Uterus (tissue), 2 donors: ENCODE data around the gene STARD10.

Source experiments
- POLR2A ChIP-seq, 2 donors: fragments of 450-650 bp; IDR thresholded peaks; one replicate each; pipeline ENCODE4 v1.6.1; 2016; ENCODE audit warnings: antibody characterized with exemption in 2 of 2, mild to moderate bottlenecking in 1 of 2, moderate library complexity in 1 of 2
- TF ChIP-seq, protein P1 (sequence below), 4 experiments: fragments of 200-600 bp in 2 of 4; fragments of 450-650 bp in 2 of 4; sonication (generic) in 2 of 4; IDR thresholded peaks; one replicate each; pipeline ENCODE4 v1.5.1; 2016 to 2019; ENCODE audit warnings: antibody characterized with exemption in 4 of 4, mild to moderate bottlenecking in 2 of 4, moderate library complexity in 1 of 4

DNA sequence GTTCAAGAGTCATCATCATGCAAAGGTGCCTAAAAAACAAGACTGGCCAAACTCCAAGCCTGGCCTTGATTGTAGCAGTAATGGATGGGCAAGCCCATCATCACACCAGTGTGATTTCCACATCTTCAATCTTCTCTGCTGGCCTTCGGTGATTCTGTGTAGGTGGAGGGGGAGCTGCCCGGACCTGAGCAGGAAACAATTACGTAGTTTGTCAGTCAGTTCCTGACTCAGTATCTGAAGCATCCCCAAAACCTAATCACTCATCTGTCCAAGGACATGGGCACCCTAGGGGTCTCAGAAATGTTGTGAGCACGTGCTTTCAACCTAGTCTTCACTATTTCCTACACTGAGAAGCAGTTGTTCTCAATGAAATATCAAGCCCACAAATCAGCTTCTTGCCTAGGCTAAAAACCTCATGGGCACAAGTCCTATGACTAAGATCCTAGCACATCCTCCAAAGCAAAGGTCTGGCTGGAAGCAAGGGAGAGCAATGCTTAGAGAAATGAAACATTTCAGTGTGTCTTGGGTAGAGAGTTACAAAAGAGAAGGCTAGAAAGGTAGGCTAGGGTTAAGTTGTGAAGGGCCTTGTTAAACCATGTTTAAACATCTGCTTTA, 45.0 kb upstream of the STARD10 start:
- TF ChIP-seq, protein P1, sequence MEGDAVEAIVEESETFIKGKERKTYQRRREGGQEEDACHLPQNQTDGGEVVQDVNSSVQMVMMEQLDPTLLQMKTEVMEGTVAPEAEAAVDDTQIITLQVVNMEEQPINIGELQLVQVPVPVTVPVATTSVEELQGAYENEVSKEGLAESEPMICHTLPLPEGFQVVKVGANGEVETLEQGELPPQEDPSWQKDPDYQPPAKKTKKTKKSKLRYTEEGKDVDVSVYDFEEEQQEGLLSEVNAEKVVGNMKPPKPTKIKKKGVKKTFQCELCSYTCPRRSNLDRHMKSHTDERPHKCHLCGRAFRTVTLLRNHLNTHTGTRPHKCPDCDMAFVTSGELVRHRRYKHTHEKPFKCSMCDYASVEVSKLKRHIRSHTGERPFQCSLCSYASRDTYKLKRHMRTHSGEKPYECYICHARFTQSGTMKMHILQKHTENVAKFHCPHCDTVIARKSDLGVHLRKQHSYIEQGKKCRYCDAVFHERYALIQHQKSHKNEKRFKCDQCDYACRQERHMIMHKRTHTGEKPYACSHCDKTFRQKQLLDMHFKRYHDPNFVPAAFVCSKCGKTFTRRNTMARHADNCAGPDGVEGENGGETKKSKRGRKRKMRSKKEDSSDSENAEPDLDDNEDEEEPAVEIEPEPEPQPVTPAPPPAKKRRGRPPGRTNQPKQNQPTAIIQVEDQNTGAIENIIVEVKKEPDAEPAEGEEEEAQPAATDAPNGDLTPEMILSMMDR (IDR thresholded peaks at IDR 0.05): no peak
- TF ChIP-seq POLR2A (IDR thresholded peaks at IDR 0.05): no peak
